HepG2 (cell line): ENCODE data around the gene EPB41L2. TPM values are rescaled to one million over a fixed set of nuclear protein-coding genes. Genes with fewer than 3 reads are reported as not detected.

Source experiments
- ATF1 ChIP-seq: IDR thresholded peaks from 2 replicates; pipeline ENCODE4 v1.6.1; 2016; ENCODE audit warnings: mild to moderate bottlenecking, control low read depth
- FLYWCH1 ChIP-seq: sonication (generic); formaldehyde crosslinking; IDR thresholded peaks from 2 replicates; pipeline ENCODE4 v1.8.1; 2023; ENCODE audit warnings: mild to moderate bottlenecking, missing genetic modification reagents
- KMT2A ChIP-seq: sonication (generic); formaldehyde crosslinking; IDR thresholded peaks from 2 replicates; pipeline ENCODE4 v1.4.0; 2020; ENCODE audit warnings: missing genetic modification reagents
- PREB ChIP-seq: sonication (generic); formaldehyde crosslinking; IDR thresholded peaks from 2 replicates; pipeline ENCODE4 v1.4.0; 2020; ENCODE audit warnings: missing genetic modification reagents
- RARA ChIP-seq: IDR thresholded peaks from 2 replicates; pipeline ENCODE4 v1.6.1; 2016; ENCODE audit warnings: missing genetic modification reagents, missing compliant biosample characterization
- ZBTB20 ChIP-seq: sonication (generic); formaldehyde crosslinking; IDR thresholded peaks from 2 replicates; pipeline ENCODE4 v1.8.1; 2023; ENCODE audit warnings: missing genetic modification reagents, low read depth, mild to moderate bottlenecking, borderline replicate concordance
- ZBTB40 ChIP-seq, 2 experiments: fragments of 450-650 bp in 1 of 2; sonication (generic) in 1 of 2; formaldehyde crosslinking in 1 of 2; IDR thresholded peaks; 2 replicates each; pipeline versions ENCODE4 v1.6.1 to v1.8.0; 2016 to 2022; ENCODE audit warnings: antibody characterized with exemption in 1 of 2, mild to moderate bottlenecking in 1 of 2, missing genetic modification reagents in 1 of 2
- ZGPAT ChIP-seq: IDR thresholded peaks from 2 replicates; pipeline ENCODE4 v1.6.1; 2016; ENCODE audit warnings: mild to moderate bottlenecking
- ZNF121 ChIP-seq: sonication (generic); formaldehyde crosslinking; IDR thresholded peaks from 2 replicates; pipeline ENCODE4 v1.5.0; 2020; ENCODE audit warnings: mild to moderate bottlenecking, missing genetic modification reagents
- ZNF576 ChIP-seq: sonication (generic); formaldehyde crosslinking; IDR thresholded peaks from 2 replicates; pipeline ENCODE4 v1.4.0; 2020; ENCODE audit warnings: mild to moderate bottlenecking, missing genetic modification reagents
- ZNF605 ChIP-seq: sonication (generic); formaldehyde crosslinking; IDR thresholded peaks from 2 replicates; pipeline ENCODE4 v1.8.0; 2022; ENCODE audit warnings: mild to moderate bottlenecking, missing genetic modification reagents
- ZNF619 ChIP-seq: sonication (generic); formaldehyde crosslinking; IDR thresholded peaks from 2 replicates; pipeline ENCODE4 v1.4.0; 2020; ENCODE audit warnings: mild to moderate bottlenecking, missing genetic modification reagents
- ZNF800 ChIP-seq: sonication (generic); formaldehyde crosslinking; IDR thresholded peaks from 2 replicates; pipeline ENCODE4 v1.4.0; 2020; ENCODE audit warnings: missing genetic modification reagents
- ZSCAN12 ChIP-seq: sonication (generic); formaldehyde crosslinking; IDR thresholded peaks from 2 replicates; pipeline ENCODE4 v1.9.0; 2021; ENCODE audit warnings: mild to moderate bottlenecking, missing genetic modification reagents
- ZSCAN20 ChIP-seq: sonication (generic); formaldehyde crosslinking; IDR thresholded peaks from 2 replicates; pipeline ENCODE4 v1.4.0; 2020; ENCODE audit warnings: missing genetic modification reagents, mild to moderate bottlenecking, borderline replicate concordance
- ZSCAN29 ChIP-seq: sonication (generic); formaldehyde crosslinking; conservative IDR thresholded peaks from 2 replicates; pipeline ENCODE4 v1.4.0; 2020; ENCODE audit warnings: mild to moderate bottlenecking, missing genetic modification reagents
- ZZZ3 ChIP-seq: sonication (generic); formaldehyde crosslinking; IDR thresholded peaks from 2 replicates; pipeline ENCODE4 v1.4.0; 2020; ENCODE audit warnings: missing genetic modification reagents, mild to moderate bottlenecking, borderline replicate concordance
- polyA plus RNA-seq, 8 experiments: library from polyadenylated mRNA; depleted of rRNA in 3 of 8; stranded (reverse) in 7 of 8; unstranded in 1 of 8; fragments of >200 nt; fragmentation: Illumina TruSeq in 4 of 8; extraction: Trizol in 4 of 8; gene quantifications; 2 replicates each; pipeline versions ENCODE4 v1.2.1 to v1.2.3, GENCODE V29; 2011 to 2016; ENCODE audit warnings: low read depth in 4 of 8, missing spikeins in 1 of 8, mixed read lengths in 1 of 8; ENCODE audit not compliant: insufficient read depth in 1 of 8
- total RNA-seq, 5 experiments: library from RNA; depleted of rRNA; stranded (reverse); fragments of >200 nt; fragmentation: Illumina TruSeq; extraction: Trizol; gene quantifications; 2 replicates each; pipeline ENCODE4 v1.2.3, GENCODE V29; 2016; ENCODE audit warnings: low read depth in 1 of 5

Gene EPB41L2
- total and polyA plus RNA-seq, 2 of the 13 experiments (the other 11 are each of a cell fraction or from before 2014, with no cell fraction given): 41.7 to 56.4 TPM

GRCh38 chr6:131039345-131039680, 23.7 kb downstream of the EPB41L2 start (continued):
- TF ChIP-seq ATF1 (CRISPR knock-in tag): no peak
- TF ChIP-seq ZNF605: no peak
- TF ChIP-seq KMT2A (CRISPR knock-in tag): 0 out of 2 replicates have a peak, but pooled peaks have one; percentile 1
- TF ChIP-seq PREB: no peak
- no peak for TF ChIP-seq ZBTB20 (CRISPR knock-in tag)
- TF ChIP-seq ZSCAN29 (CRISPR knock-in tag): 0 out of 2 replicates have a peak, but pooled peaks have one; percentile 9
- TF ChIP-seq ZBTB40 (IDR thresholded peaks at IDR 0.05): no peak
- TF ChIP-seq ZBTB40 (CRISPR knock-in tag; IDR thresholded peaks at IDR 0.05): no peak
- no peak for TF ChIP-seq ZNF576 (CRISPR knock-in tag)
- TF ChIP-seq RARA (CRISPR knock-in tag): no peak
- peak; percentile 39 for TF ChIP-seq ZGPAT (CRISPR knock-in tag)
- 0 out of 2 replicates have a peak, but pooled peaks have one; percentile 39 for TF ChIP-seq ZNF800 (CRISPR knock-in tag)
- TF ChIP-seq ZZZ3 (CRISPR knock-in tag): no peak
- TF ChIP-seq ZSCAN20 (CRISPR knock-in tag): no peak; the same call in 1 of the 2 replicates
- TF ChIP-seq ZSCAN12 (CRISPR knock-in tag): no peak
- TF ChIP-seq FLYWCH1 (CRISPR knock-in tag): no peak
- TF ChIP-seq ZNF619 (CRISPR knock-in tag): no peak
- TF ChIP-seq ZNF121 (CRISPR knock-in tag): no peak
